HG02840 (cell line): Measurements from ENCODE around the gene TMEM97.

Source experiments
- ATAC-seq: cut with Tn5 transposase; IDR thresholded peaks from one replicate; pipeline ENCODE4 v1.9.1; 2021; ENCODE audit warnings: mild to moderate bottlenecking, moderate library complexity, moderate number of reproducible peaks; ENCODE audit not compliant: unreplicated experiment, low FRiP score

TMEM97 gene

GRCh38 chr17:28363776-28364650 is 45.0 kb downstream of the TMEM97 start:
- no peak for ATAC-seq

- no peak for ATAC-seq
Observed at GRCh38 chr17:28364665-28365363, 45.8 kb downstream of the TMEM97 start, which contains the start of gene SEBOX. Gene SEBOX, minus strand, starts transcription at chr17:28365199. Its CDS starts 48 bp downstream, at chr17:28365151.

- no peak for ATAC-seq
Observed at GRCh38 chr17:28365487-28365886, 46.5 kb downstream of the TMEM97 start.

GRCh38 chr17:28366605-28367004 is 47.6 kb downstream of the TMEM97 start:
- no peak for ATAC-seq

- ATAC-seq = no peak
Observed at GRCh38 chr17:28367641-28368305, 48.8 kb downstream of the TMEM97 start.

GRCh38 chr17:28368306-28368831 is 49.4 kb downstream of the TMEM97 start:
- no peak for ATAC-seq

- ATAC-seq = no peak
Observed at GRCh38 chr17:28368915-28369683, 50.1 kb downstream of the TMEM97 start.

- no peak for ATAC-seq
Observed at GRCh38 chr17:28369684-28370034, 50.7 kb downstream of the TMEM97 start.

- no peak for ATAC-seq
Observed at GRCh38 chr17:28370035-28370743, 51.2 kb downstream of the TMEM97 start, which contains the start of gene VTN. Gene VTN, minus strand, starts transcription at chr17:28370307. Its CDS starts 104 bp downstream, at chr17:28370203.

- ATAC-seq = no peak
Observed at GRCh38 chr17:28370744-28371103, 51.7 kb downstream of the TMEM97 start.

GRCh38 chr17:28371245-28372202 is 52.5 kb downstream of the TMEM97 start, which contains the start of gene SARM1:
Gene SARM1, plus strand, starts transcription at chr17:28371694. Its CDS starts 339 bp downstream, at chr17:28372033.
- ATAC-seq = peak; percentile 73

- no peak for ATAC-seq
Observed at GRCh38 chr17:28372203-28372944, 53.4 kb downstream of the TMEM97 start.

- ATAC-seq = no peak
Observed at GRCh38 chr17:28372945-28373274, 53.9 kb downstream of the TMEM97 start.
